HepG2 (cell line): ENCODE results near the gene GYS1. TPM values are rescaled to one million over a fixed set of nuclear protein-coding genes. Genes with fewer than 3 reads are reported as not detected.

Experiments used
- HNRNPK ChIP-seq: fragments of 200-400 bp; formaldehyde crosslinking; IDR thresholded peaks from 2 replicates; pipeline ENCODE4 v1.6.1; 2018; ENCODE audit warnings: low read length, low read depth, moderate library complexity, mild to moderate bottlenecking; ENCODE audit not compliant: poor library complexity, severe bottlenecking
- MTA1 ChIP-seq: sonication (generic); formaldehyde crosslinking; IDR thresholded peaks from 2 replicates; pipeline ENCODE4 v1.4.0; 2020; ENCODE audit warnings: missing genetic modification reagents, mild to moderate bottlenecking, borderline replicate concordance
- NR1H2 ChIP-seq: sonication (generic); formaldehyde crosslinking; IDR thresholded peaks from 2 replicates; pipeline ENCODE4 v1.8.1; 2022; ENCODE audit warnings: low read depth, missing genetic modification reagents, borderline replicate concordance
- POLR2AphosphoS5 ChIP-seq: IDR thresholded peaks from 2 replicates; pipeline ENCODE4 v1.6.1; 2012; ENCODE audit warnings: low read depth, low read length
- SMYD3 ChIP-seq: sonication (generic); formaldehyde crosslinking; IDR thresholded peaks from 2 replicates; pipeline ENCODE4 v1.8.1; 2023; ENCODE audit warnings: mild to moderate bottlenecking, missing genetic modification reagents
- ZNF597 ChIP-seq: sonication (generic); formaldehyde crosslinking; IDR thresholded peaks from 2 replicates; pipeline ENCODE4 v1.5.0; 2020; ENCODE audit warnings: missing genetic modification reagents
- polyA plus RNA-seq, 8 experiments: library from polyadenylated mRNA; depleted of rRNA in 3 of 8; stranded (reverse) in 7 of 8; unstranded in 1 of 8; fragments of >200 nt; fragmentation: Illumina TruSeq in 4 of 8; extraction: Trizol in 4 of 8; gene quantifications; 2 replicates each; pipeline versions ENCODE4 v1.2.1 to v1.2.3, GENCODE V29; 2011 to 2016; ENCODE audit warnings: low read depth in 4 of 8, missing spikeins in 1 of 8, mixed read lengths in 1 of 8; ENCODE audit not compliant: insufficient read depth in 1 of 8
- total RNA-seq, 5 experiments: library from RNA; depleted of rRNA; stranded (reverse); fragments of >200 nt; fragmentation: Illumina TruSeq; extraction: Trizol; gene quantifications; 2 replicates each; pipeline ENCODE4 v1.2.3, GENCODE V29; 2016; ENCODE audit warnings: low read depth in 1 of 5
- TF ChIP-seq, protein P1 (sequence below), 2 experiments: sonication (generic) in 1 of 2; formaldehyde crosslinking in 1 of 2; IDR thresholded peaks; 2 replicates each; pipeline versions ENCODE4 v1.4.0 to v1.6.1; 2016 to 2020; ENCODE audit warnings: borderline replicate concordance in 1 of 2, low read depth in 1 of 2, mild to moderate bottlenecking in 1 of 2, missing genetic modification reagents in 1 of 2
- TF ChIP-seq, protein P2 (sequence below): sonication (generic); formaldehyde crosslinking; IDR thresholded peaks from 2 replicates; pipeline ENCODE4 v1.4.0; 2020; ENCODE audit warnings: mild to moderate bottlenecking, low read depth, missing genetic modification reagents
- TF ChIP-seq, protein P3 (sequence below), 2 experiments: fragments of 450-650 bp in 1 of 2; sonication (generic) in 1 of 2; formaldehyde crosslinking in 1 of 2; IDR thresholded peaks; 2 replicates each; pipeline versions ENCODE4 v1.6.1 to v1.8.0; 2016 to 2022; ENCODE audit warnings: antibody characterized with exemption in 1 of 2, mild to moderate bottlenecking in 1 of 2, missing genetic modification reagents in 1 of 2

The GYS1 gene
- total and polyA plus RNA-seq, 2 of the 13 experiments (the other 11 are each of a cell fraction or from before 2014, with no cell fraction given): 18.4 to 42.1 TPM

- TF ChIP-seq HNRNPK (peak; percentile 77), ZNF597 (CRISPR knock-in tag) (0 out of 2 replicates have a peak, but pooled peaks have one; percentile 25), MTA1 (CRISPR knock-in tag) (peak; percentile 83), SMYD3 (peak; percentile 70; the same call in 1 of the 2 replicates), POLR2AphosphoS5 (peak; percentile 88), NR1H2 (CRISPR knock-in tag) (peak; percentile 48; the same call in 1 of the 2 replicates)
- TF ChIP-seq, protein P1, sequence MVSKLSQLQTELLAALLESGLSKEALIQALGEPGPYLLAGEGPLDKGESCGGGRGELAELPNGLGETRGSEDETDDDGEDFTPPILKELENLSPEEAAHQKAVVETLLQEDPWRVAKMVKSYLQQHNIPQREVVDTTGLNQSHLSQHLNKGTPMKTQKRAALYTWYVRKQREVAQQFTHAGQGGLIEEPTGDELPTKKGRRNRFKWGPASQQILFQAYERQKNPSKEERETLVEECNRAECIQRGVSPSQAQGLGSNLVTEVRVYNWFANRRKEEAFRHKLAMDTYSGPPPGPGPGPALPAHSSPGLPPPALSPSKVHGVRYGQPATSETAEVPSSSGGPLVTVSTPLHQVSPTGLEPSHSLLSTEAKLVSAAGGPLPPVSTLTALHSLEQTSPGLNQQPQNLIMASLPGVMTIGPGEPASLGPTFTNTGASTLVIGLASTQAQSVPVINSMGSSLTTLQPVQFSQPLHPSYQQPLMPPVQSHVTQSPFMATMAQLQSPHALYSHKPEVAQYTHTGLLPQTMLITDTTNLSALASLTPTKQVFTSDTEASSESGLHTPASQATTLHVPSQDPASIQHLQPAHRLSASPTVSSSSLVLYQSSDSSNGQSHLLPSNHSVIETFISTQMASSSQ (IDR thresholded peaks at IDR 0.05; ENCODE audit: low read depth): 0 out of 2 replicates have a peak, but pooled peaks have one; percentile 57
- TF ChIP-seq, protein P1 (CRISPR knock-in tag; IDR thresholded peaks at IDR 0.05; ENCODE audit: borderline replicate concordance): peak; percentile 79
- TF ChIP-seq, protein P2, sequence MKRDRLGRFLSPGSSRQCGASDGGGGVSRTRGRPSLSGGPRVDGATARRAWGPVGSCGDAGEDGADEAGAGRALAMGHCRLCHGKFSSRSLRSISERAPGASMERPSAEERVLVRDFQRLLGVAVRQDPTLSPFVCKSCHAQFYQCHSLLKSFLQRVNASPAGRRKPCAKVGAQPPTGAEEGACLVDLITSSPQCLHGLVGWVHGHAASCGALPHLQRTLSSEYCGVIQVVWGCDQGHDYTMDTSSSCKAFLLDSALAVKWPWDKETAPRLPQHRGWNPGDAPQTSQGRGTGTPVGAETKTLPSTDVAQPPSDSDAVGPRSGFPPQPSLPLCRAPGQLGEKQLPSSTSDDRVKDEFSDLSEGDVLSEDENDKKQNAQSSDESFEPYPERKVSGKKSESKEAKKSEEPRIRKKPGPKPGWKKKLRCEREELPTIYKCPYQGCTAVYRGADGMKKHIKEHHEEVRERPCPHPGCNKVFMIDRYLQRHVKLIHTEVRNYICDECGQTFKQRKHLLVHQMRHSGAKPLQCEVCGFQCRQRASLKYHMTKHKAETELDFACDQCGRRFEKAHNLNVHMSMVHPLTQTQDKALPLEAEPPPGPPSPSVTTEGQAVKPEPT: peak; percentile 62; the same call in 1 of the 2 replicates
- TF ChIP-seq, protein P3, sequence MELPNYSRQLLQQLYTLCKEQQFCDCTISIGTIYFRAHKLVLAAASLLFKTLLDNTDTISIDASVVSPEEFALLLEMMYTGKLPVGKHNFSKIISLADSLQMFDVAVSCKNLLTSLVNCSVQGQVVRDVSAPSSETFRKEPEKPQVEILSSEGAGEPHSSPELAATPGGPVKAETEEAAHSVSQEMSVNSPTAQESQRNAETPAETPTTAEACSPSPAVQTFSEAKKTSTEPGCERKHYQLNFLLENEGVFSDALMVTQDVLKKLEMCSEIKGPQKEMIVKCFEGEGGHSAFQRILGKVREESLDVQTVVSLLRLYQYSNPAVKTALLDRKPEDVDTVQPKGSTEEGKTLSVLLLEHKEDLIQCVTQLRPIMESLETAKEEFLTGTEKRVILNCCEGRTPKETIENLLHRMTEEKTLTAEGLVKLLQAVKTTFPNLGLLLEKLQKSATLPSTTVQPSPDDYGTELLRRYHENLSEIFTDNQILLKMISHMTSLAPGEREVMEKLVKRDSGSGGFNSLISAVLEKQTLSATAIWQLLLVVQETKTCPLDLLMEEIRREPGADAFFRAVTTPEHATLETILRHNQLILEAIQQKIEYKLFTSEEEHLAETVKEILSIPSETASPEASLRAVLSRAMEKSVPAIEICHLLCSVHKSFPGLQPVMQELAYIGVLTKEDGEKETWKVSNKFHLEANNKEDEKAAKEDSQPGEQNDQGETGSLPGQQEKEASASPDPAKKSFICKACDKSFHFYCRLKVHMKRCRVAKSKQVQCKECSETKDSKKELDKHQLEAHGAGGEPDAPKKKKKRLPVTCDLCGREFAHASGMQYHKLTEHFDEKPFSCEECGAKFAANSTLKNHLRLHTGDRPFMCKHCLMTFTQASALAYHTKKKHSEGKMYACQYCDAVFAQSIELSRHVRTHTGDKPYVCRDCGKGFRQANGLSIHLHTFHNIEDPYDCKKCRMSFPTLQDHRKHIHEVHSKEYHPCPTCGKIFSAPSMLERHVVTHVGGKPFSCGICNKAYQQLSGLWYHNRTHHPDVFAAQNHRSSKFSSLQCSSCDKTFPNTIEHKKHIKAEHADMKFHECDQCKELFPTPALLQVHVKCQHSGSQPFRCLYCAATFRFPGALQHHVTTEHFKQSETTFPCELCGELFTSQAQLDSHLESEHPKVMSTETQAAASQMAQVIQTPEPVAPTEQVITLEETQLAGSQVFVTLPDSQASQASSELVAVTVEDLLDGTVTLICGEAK (IDR thresholded peaks at IDR 0.05): no peak
- TF ChIP-seq, protein P3 (CRISPR knock-in tag; IDR thresholded peaks at IDR 0.05): peak; percentile 67; the same call in 1 of the 2 replicates
Observed at GRCh38 chr19:48962029-48962848, 30.9 kb downstream of the GYS1 start (continued).
